OCI-LY1 (cell line): ENCODE results near the gene SLC5A3.

Experiments used
- CTCF ChIP-seq: fragments of 200-600 bp; sonication (generic), shearing (Covaris generic); IDR thresholded peaks from 2 replicates; pipeline ENCODE4 v1.5.1; 2017; ENCODE audit warnings: mild to moderate bottlenecking, antibody characterized with exemption, low read length, moderate library complexity, mixed read lengths
- EZH2 ChIP-seq: fragments of 200-600 bp; sonication (generic), shearing (Covaris generic); IDR thresholded peaks from 2 replicates; pipeline ENCODE4 v1.8.0; 2017; ENCODE audit warnings: borderline replicate concordance, mixed run types, mild to moderate bottlenecking, antibody characterized with exemption, low read length, moderate library complexity, mixed read lengths

DNA sequence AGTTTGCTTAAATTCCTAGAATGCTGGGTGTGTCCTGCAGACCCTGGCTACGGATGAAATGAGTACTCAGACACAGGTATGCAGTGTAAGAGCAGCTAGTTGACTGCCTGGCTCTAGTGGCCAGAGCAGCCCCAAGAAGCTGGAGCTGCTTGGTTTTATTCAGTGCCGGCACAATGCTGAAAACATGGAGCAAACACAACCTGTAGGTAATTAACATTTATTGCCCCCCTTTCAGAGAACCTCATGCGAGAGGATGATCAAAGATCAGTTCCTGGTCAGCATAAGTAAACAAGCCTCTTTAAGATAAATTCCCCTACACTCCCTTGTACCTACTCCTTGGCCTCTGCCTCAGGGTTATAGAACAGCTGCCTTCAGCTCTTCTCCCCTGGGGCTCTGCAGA is 43.2 kb downstream of the SLC5A3 start:
- TF ChIP-seq CTCF (no peak), EZH2 (no peak)
